Measurements from ENCODE around the gene VAPA. TPM values are rescaled to one million over a fixed set of nuclear protein-coding genes. Genes with fewer than 3 reads are reported as not detected.

The VAPA gene
- total RNA-seq, 2 experiments from 2014 or later = 146 to 152 TPM

GRCh38 chr18:9950289-9951016, 36.6 kb downstream of the VAPA start:
- peaks cover 51% of the 10 kb centered on the region for H3K36me3 Mint-ChIP-seq (ENCODE audit: low read depth)
- H3K4me1 Mint-ChIP-seq (ENCODE audit: low read depth) = peaks cover 14% of the 10 kb centered on the region
- no peak for ATAC-seq
- no peaks in the 10 kb centered on the region for H3K9me3 Mint-ChIP-seq
- no peaks in the 10 kb centered on the region for H3K27me3 Mint-ChIP-seq
- DNase-seq = no peak
- no peak overlapping the region for H3K4me3 Mint-ChIP-seq
- no peak overlapping the region for H3K27ac Mint-ChIP-seq
- intact Hi-C loops (cut with micrococcal nuclease) = no loop called here
- POLR2A ChIA-PET = no interaction called here
- no peak for TF ChIP-seq CTCF (IDR thresholded peaks at IDR 0.05)
- CTCF ChIA-PET = interaction anchor here (0.7 to 3.0 kb wide), 7 partner anchors 8 to 540 kb away, joined by 3 to 12 read pairs (median 4); no protein-coding TSS in a partner anchor

- peaks cover 44% of the 10 kb centered on the region for H3K36me3 Mint-ChIP-seq (ENCODE audit: low read depth)
- ChIA-PET POLR2A (no interaction called here), CTCF (interaction anchor here (0.8 to 3.0 kb wide), 6 partner anchors 9 to 540 kb away, joined by 3 to 12 read pairs (median 6); no protein-coding TSS in a partner anchor)
- intact Hi-C loops (cut with micrococcal nuclease) = no loop called here
- H3K4me3 Mint-ChIP-seq = no peak overlapping the region
- peak; percentile 71 for ATAC-seq
- no peaks in the 10 kb centered on the region for H3K27me3 Mint-ChIP-seq
- H3K27ac Mint-ChIP-seq = no peak overlapping the region
- peaks cover 14% of the 10 kb centered on the region for H3K4me1 Mint-ChIP-seq (ENCODE audit: low read depth)
- H3K9me3 Mint-ChIP-seq = no peaks in the 10 kb centered on the region
- DNase-seq = peak; percentile 38
- peak; percentile 39 for TF ChIP-seq CTCF (IDR thresholded peaks at IDR 0.05)
Measured at GRCh38 chr18:9951022-9951859, 37.4 kb downstream of the VAPA start.

GRCh38 chr18:9952633-9953416, 39.0 kb downstream of the VAPA start:
- H3K27me3 Mint-ChIP-seq = no peaks in the 10 kb centered on the region
- ChIA-PET CTCF (no interaction called here), POLR2A (interaction anchor here (1.5 kb wide), 1 partner anchor 10 kb away, joined by 4 read pairs; no protein-coding TSS in a partner anchor)
- no peak overlapping the region for H3K4me3 Mint-ChIP-seq
- intact Hi-C loops (cut with micrococcal nuclease) = no loop called here
- peaks cover 12% of the 10 kb centered on the region for H3K4me1 Mint-ChIP-seq (ENCODE audit: low read depth)
- H3K9me3 Mint-ChIP-seq = no peaks in the 10 kb centered on the region
- no peak for TF ChIP-seq CTCF (IDR thresholded peaks at IDR 0.05)
- no peak for DNase-seq
- ATAC-seq = peak; percentile 39
- peaks cover 39% of the 10 kb centered on the region for H3K36me3 Mint-ChIP-seq (ENCODE audit: low read depth)
- H3K27ac Mint-ChIP-seq = no peak overlapping the region

GRCh38 chr18:9958861-9959399, 45.1 kb downstream of the VAPA start:
- DNase-seq (no peak), ATAC-seq (no peak)
- Mint-ChIP-seq H3K4me3 (no peak overlapping the region), H3K36me3 (ENCODE audit: low read depth) (peaks cover 6% of the 10 kb centered on the region), H3K4me1 (ENCODE audit: low read depth) (peaks cover 14% of the 10 kb centered on the region), H3K9me3 (no peaks in the 10 kb centered on the region), H3K27me3 (no peaks in the 10 kb centered on the region), H3K27ac (no peak overlapping the region)
- ChIA-PET POLR2A (interaction anchor here (1.0 kb wide), 1 partner anchor 14 kb away, joined by 4 read pairs; no protein-coding TSS in a partner anchor), CTCF (interaction anchor here (1.0 kb wide), 1 partner anchor 12 kb away, joined by 3 read pairs; no protein-coding TSS in a partner anchor)
- no peak for TF ChIP-seq CTCF (IDR thresholded peaks at IDR 0.05)
- intact Hi-C loops (cut with micrococcal nuclease) = no loop called here

Measured in activated CD8-positive, alpha-beta T cell treated with anti-CD3 and anti-CD28 coated beads for 36 hours (primary cell).